Caco-2 (cell line): Measurements from ENCODE around the gene PNLIP. TPM values are rescaled to one million over a fixed set of nuclear protein-coding genes. Genes with fewer than 3 reads are reported as not detected.

Experiments
- BruUV-seq: library from RNA; stranded (reverse); fragments of 400-500 nt; replicated peaks from 2 replicates; lab custom pipeline; 2021; lab: Mats Ljungman, UMichigan
- CTCF ChIA-PET: fragments of 300-600 bp; sonication (Branson Sonifier 250); formaldehyde crosslinking; loops from one replicate; lab custom pipeline; 2022; ENCODE audit warnings: antibody characterized with exemption; lab: Charles Lee
- POLR2A ChIA-PET: fragments of 300-600 bp; sonication (Branson Sonifier 250); formaldehyde crosslinking; loops from one replicate; lab custom pipeline; 2022; ENCODE audit warnings: antibody characterized with exemption; lab: Charles Lee
- DNase-seq, 2 experiments: peaks; one replicate each; pipeline versions ENCODE4 v3.0.0 to v3.0.0-alpha.2; 2020 to 2022
- H3K27me3 ChIP-seq: replicated peaks from 2 replicates; pipeline ENCODE4 v1.6.0; 2011; ENCODE audit warnings: low read length; ENCODE audit not compliant: control insufficient read depth, insufficient read depth
- H3K36me3 ChIP-seq: 2 replicates; pipeline ENCODE4 v1.5.1; 2011; ENCODE audit warnings: low read length; ENCODE audit not compliant: control insufficient read depth, insufficient read depth
- H3K4me1 ChIP-seq: fragments of 250-450 bp; sonication (Bioruptor Pico); 2 replicates; pipeline ENCODE4 v1.5.1; 2020; ENCODE audit warnings: mild to moderate bottlenecking
- H3K4me3 ChIP-seq: 2 replicates; pipeline ENCODE4 v1.5.1; 2011; ENCODE audit warnings: low read depth, mild to moderate bottlenecking, control low read depth, low read length
- H3K9me3 ChIP-seq: fragments of 250-450 bp; sonication (Bioruptor Pico); 2 replicates; pipeline ENCODE4 v1.5.1; 2020; ENCODE audit warnings: mild to moderate bottlenecking, moderate library complexity
- H3K27ac Mint-ChIP-seq: one replicate; pipeline ENCODE4 v1.8.0; 2022; ENCODE audit warnings: mixed read lengths; ENCODE audit not compliant: unreplicated experiment
- H3K27me3 Mint-ChIP-seq: one replicate; pipeline ENCODE4 v1.8.0; 2022; ENCODE audit warnings: mixed read lengths; ENCODE audit not compliant: insufficient read depth, unreplicated experiment
- H3K36me3 Mint-ChIP-seq: one replicate; pipeline ENCODE4 v1.8.0; 2022; ENCODE audit warnings: mild to moderate bottlenecking, mixed read lengths; ENCODE audit not compliant: insufficient read depth, unreplicated experiment
- H3K4me1 Mint-ChIP-seq: one replicate; pipeline ENCODE4 v1.8.0; 2022; ENCODE audit warnings: low read depth, mixed read lengths; ENCODE audit not compliant: unreplicated experiment
- H3K4me3 Mint-ChIP-seq: one replicate; pipeline ENCODE4 v1.8.0; 2022; ENCODE audit warnings: mild to moderate bottlenecking, moderate library complexity, mixed read lengths; ENCODE audit not compliant: unreplicated experiment
- H3K9me3 Mint-ChIP-seq: one replicate; pipeline ENCODE4 v1.8.0; 2022; ENCODE audit warnings: mixed read lengths; ENCODE audit not compliant: unreplicated experiment
- intact Hi-C: fragments of 100-400 bp; cut with micrococcal nuclease; formaldehyde crosslinking; loops from one replicate; pipeline ENCODE4 v1.10.0; 2022; ENCODE audit not compliant: unreplicated experiment
- total RNA-seq: library from RNA; stranded (reverse); gene quantifications from 2 replicates; pipeline ENCODE4 v1.2.3, GENCODE V29; 2022
- TF ChIP-seq, protein P1 (sequence below), 2 experiments: fragments of 200-600 bp in 1 of 2; IDR thresholded peaks; 1 replicate in 1 of 2; 2 replicates in 1 of 2; pipeline versions ENCODE4 v1.5.1 to v1.8.0; 2011 to 2022; ENCODE audit warnings: antibody characterized with exemption in 1 of 2, control low read depth in 1 of 2, inconsistent platforms in 1 of 2, low read depth in 1 of 2, low read length in 1 of 2, mild to moderate bottlenecking in 1 of 2, moderate library complexity in 1 of 2; ENCODE audit not compliant: insufficient read depth in 1 of 2, severe bottlenecking in 1 of 2, unreplicated experiment in 1 of 2

Gene PNLIP
- total RNA-seq, 1 experiment from 2014 or later: not detected

DNA sequence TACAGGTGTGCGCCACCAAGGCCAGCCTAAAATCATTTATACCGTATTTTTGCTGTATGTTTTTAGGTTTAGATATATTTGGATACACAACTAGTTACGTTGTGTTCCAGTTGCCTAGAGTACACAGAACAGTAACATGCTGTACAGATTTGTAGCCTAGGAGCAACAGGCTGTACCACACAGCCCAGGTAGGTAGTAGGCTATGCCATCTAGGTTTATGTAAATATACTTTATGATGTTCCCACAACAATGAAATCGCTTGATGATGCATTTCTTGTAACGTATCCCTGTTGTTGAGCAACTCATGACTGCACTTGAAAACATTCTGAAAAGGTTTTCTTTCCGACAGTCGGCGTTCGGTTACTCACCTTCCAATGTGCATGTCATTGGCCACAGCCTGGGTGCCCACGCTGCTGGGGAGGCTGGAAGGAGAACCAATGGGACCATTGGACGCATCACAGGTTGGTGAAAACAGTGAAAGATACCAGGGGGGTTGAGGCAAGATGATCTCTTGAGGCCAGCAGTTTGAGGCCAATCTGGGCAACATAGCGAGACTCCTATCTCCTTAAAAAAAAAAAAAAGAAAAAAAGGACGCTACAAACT, 7.7 kb downstream of the PNLIP start:
- no peaks in the 10 kb centered on the region for H3K27me3 ChIP-seq
- no peaks in the 10 kb centered on the region for H3K9me3 Mint-ChIP-seq
- no peaks in the 10 kb centered on the region for H3K36me3 Mint-ChIP-seq
- H3K4me1 Mint-ChIP-seq: no peaks in the 10 kb centered on the region
- no peaks in the 10 kb centered on the region for H3K9me3 ChIP-seq
- H3K27me3 Mint-ChIP-seq: no peaks in the 10 kb centered on the region
- CTCF ChIA-PET: no interaction called here
- no peak for DNase-seq
- H3K4me1 ChIP-seq: no peaks in the 10 kb centered on the region
- POLR2A ChIA-PET: no interaction called here
- intact Hi-C loops: no loop called here
- no peak overlapping the region for H3K27ac Mint-ChIP-seq
- no peak overlapping the region for H3K4me3 Mint-ChIP-seq
- BruUV-seq: no TSS peak
- H3K4me3 ChIP-seq: no peak overlapping the region
- TF ChIP-seq, protein P1, sequence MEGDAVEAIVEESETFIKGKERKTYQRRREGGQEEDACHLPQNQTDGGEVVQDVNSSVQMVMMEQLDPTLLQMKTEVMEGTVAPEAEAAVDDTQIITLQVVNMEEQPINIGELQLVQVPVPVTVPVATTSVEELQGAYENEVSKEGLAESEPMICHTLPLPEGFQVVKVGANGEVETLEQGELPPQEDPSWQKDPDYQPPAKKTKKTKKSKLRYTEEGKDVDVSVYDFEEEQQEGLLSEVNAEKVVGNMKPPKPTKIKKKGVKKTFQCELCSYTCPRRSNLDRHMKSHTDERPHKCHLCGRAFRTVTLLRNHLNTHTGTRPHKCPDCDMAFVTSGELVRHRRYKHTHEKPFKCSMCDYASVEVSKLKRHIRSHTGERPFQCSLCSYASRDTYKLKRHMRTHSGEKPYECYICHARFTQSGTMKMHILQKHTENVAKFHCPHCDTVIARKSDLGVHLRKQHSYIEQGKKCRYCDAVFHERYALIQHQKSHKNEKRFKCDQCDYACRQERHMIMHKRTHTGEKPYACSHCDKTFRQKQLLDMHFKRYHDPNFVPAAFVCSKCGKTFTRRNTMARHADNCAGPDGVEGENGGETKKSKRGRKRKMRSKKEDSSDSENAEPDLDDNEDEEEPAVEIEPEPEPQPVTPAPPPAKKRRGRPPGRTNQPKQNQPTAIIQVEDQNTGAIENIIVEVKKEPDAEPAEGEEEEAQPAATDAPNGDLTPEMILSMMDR (IDR thresholded peaks at IDR 0.05; ENCODE audit: insufficient read depth in 1 of 2, low read depth in 1 of 2, low read length in 1 of 2, severe bottlenecking in 1 of 2, unreplicated experiment in 1 of 2): no peak
- no peaks in the 10 kb centered on the region for H3K36me3 ChIP-seq

DNA sequence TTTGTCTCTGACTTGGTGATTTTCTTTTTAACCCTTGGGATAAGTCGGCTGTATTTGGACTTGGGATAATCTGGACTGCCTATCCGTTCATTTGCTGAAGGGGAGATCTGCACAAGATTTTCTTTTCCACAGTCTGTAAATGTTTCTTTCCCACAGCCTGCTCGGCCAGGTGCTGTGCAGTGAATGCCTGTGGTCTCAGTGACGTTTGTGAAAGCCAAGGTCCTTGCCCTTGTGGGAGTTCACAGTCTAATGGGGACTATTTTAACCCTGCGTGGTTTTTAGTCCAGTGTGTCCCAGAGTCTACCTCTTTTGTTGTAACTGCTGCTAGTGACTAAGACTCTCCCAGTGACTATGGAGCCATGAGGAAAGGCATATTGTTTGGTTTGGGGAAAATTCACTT, 8.9 kb downstream of the PNLIP start:
- DNase-seq: no peak

DNA sequence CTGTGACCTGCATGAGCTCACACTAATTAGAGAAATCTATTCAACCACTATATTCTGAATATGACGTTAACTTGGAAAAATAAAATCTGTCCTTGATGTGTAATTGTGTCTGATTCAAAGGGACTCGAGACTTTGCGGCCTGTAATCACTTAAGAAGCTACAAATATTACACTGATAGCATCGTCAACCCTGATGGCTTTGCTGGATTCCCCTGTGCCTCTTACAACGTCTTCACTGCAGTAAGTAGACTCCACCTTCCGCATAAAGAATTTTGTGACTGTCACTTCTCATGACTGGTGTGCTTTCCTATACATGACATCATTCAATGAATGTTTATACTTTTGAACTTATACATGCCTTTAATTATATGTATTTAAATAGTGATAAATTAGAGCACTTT, 10.1 kb downstream of the PNLIP start:
- TF ChIP-seq, protein P1 (IDR thresholded peaks at IDR 0.05; ENCODE audit: insufficient read depth in 1 of 2, low read depth in 1 of 2, low read length in 1 of 2, severe bottlenecking in 1 of 2, unreplicated experiment in 1 of 2): no peak
- no peaks in the 10 kb centered on the region for H3K9me3 ChIP-seq
- Mint-ChIP-seq H3K36me3 (no peaks in the 10 kb centered on the region), H3K9me3 (no peaks in the 10 kb centered on the region), H3K4me3 (no peak overlapping the region), H3K4me1 (no peaks in the 10 kb centered on the region), H3K27ac (no peak overlapping the region), H3K27me3 (no peaks in the 10 kb centered on the region)
- no peaks in the 10 kb centered on the region for H3K27me3 ChIP-seq
- ChIA-PET POLR2A (no interaction called here), CTCF (no interaction called here)
- no peak for DNase-seq
- H3K36me3 ChIP-seq: no peaks in the 10 kb centered on the region
- intact Hi-C loops: no loop called here
- no peaks in the 10 kb centered on the region for H3K4me1 ChIP-seq
- no TSS peak for BruUV-seq
- H3K4me3 ChIP-seq: no peak overlapping the region

More for the DNA sequence above, 8.9 kb downstream of the PNLIP start:
- Mint-ChIP-seq H3K9me3 (no peaks in the 10 kb centered on the region), H3K4me1 (no peaks in the 10 kb centered on the region), H3K27me3 (no peaks in the 10 kb centered on the region), H3K27ac (no peak overlapping the region), H3K4me3 (no peak overlapping the region), H3K36me3 (no peaks in the 10 kb centered on the region)
- TF ChIP-seq, protein P1 (IDR thresholded peaks at IDR 0.05; ENCODE audit: insufficient read depth in 1 of 2, low read depth in 1 of 2, low read length in 1 of 2, severe bottlenecking in 1 of 2, unreplicated experiment in 1 of 2): no peak
- Histone ChIP-seq H3K4me1 (no peaks in the 10 kb centered on the region), H3K36me3 (no peaks in the 10 kb centered on the region), H3K9me3 (no peaks in the 10 kb centered on the region), H3K4me3 (no peak overlapping the region), H3K27me3 (no peaks in the 10 kb centered on the region)
- BruUV-seq: no TSS peak
- POLR2A ChIA-PET: no interaction called here
- CTCF ChIA-PET: interaction anchor here (0.6 kb wide), 1 partner anchor 64 kb away, joined by 3 read pairs; no protein-coding TSS in a partner anchor
- intact Hi-C loops: no loop called here
